GM21786 (cell line): Measurements from ENCODE around the gene NME8.

ENCODE experiments used
- ATAC-seq: cut with Tn5 transposase; IDR thresholded peaks from one replicate; pipeline ENCODE4 v1.9.1; 2021; ENCODE audit not compliant: unreplicated experiment

Gene NME8

GRCh38 chr7:37930226-37930948 lies 82.0 kb downstream of the NME8 start:
- ATAC-seq = no peak

- ATAC-seq = no peak
These were observed 84.1 kb downstream of the NME8 start for GRCh38 chr7:37932543-37932942.

- ATAC-seq = no peak
These were observed 84.7 kb downstream of the NME8 start for GRCh38 chr7:37933018-37933566.

- peak; percentile 38 for ATAC-seq
These were observed 94.7 kb downstream of the NME8 start for GRCh38 chr7:37942934-37943610.

GRCh38 chr7:37943905-37944736 lies 95.7 kb downstream of the NME8 start:
- ATAC-seq = peak; percentile 40

GRCh38 chr7:37944737-37945054 lies 96.3 kb downstream of the NME8 start:
- no peak for ATAC-seq

GRCh38 chr7:37945336-37945735 lies 96.9 kb downstream of the NME8 start:
- ATAC-seq = no peak

GRCh38 chr7:37947138-37947940 lies 98.9 kb downstream of the NME8 start:
- no peak for ATAC-seq

GRCh38 chr7:37947941-37948210 lies 99.5 kb downstream of the NME8 start:
- no peak for ATAC-seq
